CD8-positive, alpha-beta memory T cell (primary cell): Measurements from ENCODE around the gene RRP36. TPM values are rescaled to one million over a fixed set of nuclear protein-coding genes. Genes with fewer than 3 reads are reported as not detected.

Experiments used
- CTCF ChIA-PET: fragments of 350-600 bp; sonication (Branson Sonifier 250); formaldehyde crosslinking; loops from one replicate; lab custom pipeline; 2021; ENCODE audit warnings: antibody characterized with exemption; lab: Charles Lee
- POLR2A ChIA-PET: fragments of 350-600 bp; sonication (Branson Sonifier 250); formaldehyde crosslinking; loops from one replicate; lab custom pipeline; 2021; ENCODE audit warnings: antibody characterized with exemption; lab: Charles Lee
- DNase-seq, 5 donors: peaks; one replicate each; pipeline versions ENCODE4 v3.0.0 to v3.0.0-alpha.2; 2020 to 2022; ENCODE audit warnings: mixed read lengths in 1 of 5
- H3K27ac ChIP-seq: one replicate; pipeline ENCODE4 v1.7.0; 2013; ENCODE audit warnings: low read depth, mild to moderate bottlenecking, low read length, moderate library complexity
- H3K27me3 ChIP-seq: 2 replicates; pipeline ENCODE4 v1.7.0; 2013; ENCODE audit warnings: low read length, mild to moderate bottlenecking; ENCODE audit not compliant: insufficient read depth, poor library complexity, severe bottlenecking
- H3K36me3 ChIP-seq: 2 replicates; pipeline ENCODE4 v1.7.0; 2013; ENCODE audit warnings: mild to moderate bottlenecking, low read length, moderate library complexity; ENCODE audit not compliant: insufficient read depth
- H3K4me1 ChIP-seq: 2 replicates; pipeline ENCODE4 v1.7.0; 2013; ENCODE audit warnings: mild to moderate bottlenecking, low read length, moderate library complexity; ENCODE audit not compliant: insufficient read depth
- H3K4me3 ChIP-seq: 2 replicates; pipeline ENCODE4 v1.7.0; 2013; ENCODE audit warnings: mild to moderate bottlenecking, low read length
- H3K9me3 ChIP-seq: 2 replicates; pipeline ENCODE4 v1.7.0; 2013; ENCODE audit warnings: mild to moderate bottlenecking, low read length
- H3K27ac Mint-ChIP-seq, 8 donors: one replicate each; pipeline ENCODE4 v1.8.0; 2020 to 2021; ENCODE audit warnings: mixed read lengths in 8 of 8, mild to moderate bottlenecking in 6 of 8, inconsistent platforms in 3 of 8, moderate library complexity in 3 of 8
- H3K27me3 Mint-ChIP-seq, 2 donors: one replicate each; pipeline ENCODE4 v1.8.0; 2020 to 2021; ENCODE audit warnings: mixed read lengths in 2 of 2, mild to moderate bottlenecking in 1 of 2, moderate library complexity in 1 of 2
- H3K36me3 Mint-ChIP-seq, 3 donors: one replicate each; pipeline ENCODE4 v1.8.0; 2020 to 2021; ENCODE audit warnings: mixed read lengths in 3 of 3, inconsistent platforms in 1 of 3, mild to moderate bottlenecking in 1 of 3
- H3K4me1 Mint-ChIP-seq, 3 donors: one replicate each; pipeline ENCODE4 v1.8.0; 2020 to 2021; ENCODE audit warnings: mixed read lengths in 3 of 3, inconsistent platforms in 1 of 3, mild to moderate bottlenecking in 1 of 3
- H3K4me3 Mint-ChIP-seq, 7 donors: one replicate each; pipeline ENCODE4 v1.8.0; 2020 to 2021; ENCODE audit warnings: mixed read lengths in 7 of 7, mild to moderate bottlenecking in 6 of 7, moderate library complexity in 4 of 7, inconsistent platforms in 2 of 7
- H3K9me3 Mint-ChIP-seq, 5 donors: one replicate each; pipeline ENCODE4 v1.8.0; 2020 to 2022; ENCODE audit warnings: mixed read lengths in 5 of 5, mild to moderate bottlenecking in 3 of 5, moderate library complexity in 2 of 5, inconsistent platforms in 1 of 5
- polyA plus RNA-seq: library from polyadenylated mRNA; unstranded; fragments of 300-500 nt; fragmentation: Illumina TruSeq; gene quantifications from one replicate; pipeline ENCODE4 v1.2.3, GENCODE V29; 2021
- total RNA-seq, 2 experiments: library from RNA; stranded (reverse); gene quantifications; one replicate each; pipeline ENCODE4 v1.2.3, GENCODE V29; 2021

RRP36 gene
- total and polyA plus RNA-seq, 3 experiments from 2014 or later: 86.2 to 120 (median 114) TPM

DNA sequence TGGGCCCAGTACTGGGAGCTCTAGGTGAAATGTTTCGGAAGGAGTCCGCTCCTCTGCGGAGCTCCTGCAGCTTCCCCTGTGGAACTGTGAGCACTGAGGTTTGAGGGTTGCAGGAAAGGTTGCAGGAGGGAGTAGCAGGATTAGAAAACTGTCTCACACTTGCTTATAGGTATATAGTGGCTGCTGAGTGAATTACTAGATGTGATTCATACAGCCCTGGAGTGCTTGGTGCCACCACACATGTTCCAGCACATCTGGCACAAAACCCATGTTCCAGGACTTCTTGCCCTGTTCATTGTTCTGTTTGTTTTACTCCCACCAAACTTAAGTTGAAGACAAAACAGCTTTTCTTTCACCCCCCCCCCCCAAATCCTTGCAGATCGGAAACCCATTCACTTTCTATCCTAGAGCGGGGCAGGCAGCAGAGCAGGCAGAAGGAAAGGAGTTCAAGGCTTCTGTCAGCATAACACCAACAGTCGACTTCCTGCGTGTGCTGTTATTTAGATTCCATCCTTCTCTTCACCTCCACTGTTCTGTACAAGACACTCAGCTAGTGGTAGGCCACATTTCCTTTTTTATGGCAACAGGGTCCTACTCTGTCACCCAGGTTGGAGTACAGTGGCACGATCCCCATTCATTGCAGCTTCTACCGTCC, 41.8 kb upstream of the RRP36 start:
- CTCF ChIA-PET: interaction anchor here (1.0 to 2.3 kb wide), 7 partner anchors 8 to 447 kb away, joined by 3 to 16 read pairs (median 4); partner anchors contain the start of genes ABCC10 and CNPY3

DNA sequence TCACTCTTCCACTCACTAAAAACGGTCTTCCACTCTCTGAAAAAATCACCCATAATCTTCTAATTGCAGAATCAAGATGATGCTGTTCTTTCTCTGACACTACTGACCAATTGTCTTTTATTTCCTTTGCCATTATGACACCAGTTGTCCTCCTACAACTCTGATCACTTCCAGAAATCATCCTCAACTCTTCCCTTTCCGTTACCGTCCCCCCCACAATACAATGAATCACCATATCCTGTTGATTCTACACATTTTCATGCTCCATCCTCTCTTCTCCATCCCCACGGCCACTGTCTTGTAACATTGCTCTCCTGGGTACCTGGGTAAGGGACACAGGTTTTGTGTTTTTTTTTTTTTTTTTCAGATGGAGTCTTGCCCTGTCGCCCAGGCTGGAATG, 39.6 kb upstream of the RRP36 start:
- H3K27me3 Mint-ChIP-seq: no peaks in the 10 kb centered on the region
- Histone ChIP-seq H3K27me3 (no peaks in the 10 kb centered on the region), H3K9me3 (no peaks in the 10 kb centered on the region), H3K27ac (no peak overlapping the region), H3K36me3 (no peaks in the 10 kb centered on the region), H3K4me3 (no peak overlapping the region), H3K4me1 (peaks cover 54% of the 10 kb centered on the region)
- no peaks in the 10 kb centered on the region for H3K9me3 Mint-ChIP-seq
- DNase-seq: no peak
- POLR2A ChIA-PET: interaction anchor here (0.7 kb wide), 1 partner anchor 32 kb away, joined by 3 read pairs; the partner anchor contains the start of gene KLHDC3
- H3K4me1 Mint-ChIP-seq: peaks cover 52 to 64% (median 58%) of the 10 kb centered on the region in 3 donors
- H3K27ac Mint-ChIP-seq: peak overlapping the region; percentile 24 to 93 (median 76)
- H3K36me3 Mint-ChIP-seq: peaks cover 0 to 19% (median 1%) of the 10 kb centered on the region in 3 donors
- peak overlapping the region in 5 of 7 donors; percentile 8 to 65 (median 59) for H3K4me3 Mint-ChIP-seq
- CTCF ChIA-PET: no interaction called here

More for the DNA sequence above, 41.8 kb upstream of the RRP36 start:
- H3K4me3 ChIP-seq: peak overlapping the region; percentile 80
- H3K9me3 ChIP-seq: no peaks in the 10 kb centered on the region
- Mint-ChIP-seq H3K4me3 (peak overlapping the region; percentile 85 to 96 (median 94)), H3K4me1 (peaks cover 39 to 62% (median 52%) of the 10 kb centered on the region in 3 donors), H3K27me3 (no peaks in the 10 kb centered on the region), H3K27ac (peak overlapping the region; percentile 94 to 99 (median 97)), H3K9me3 (no peaks in the 10 kb centered on the region), H3K36me3 (peaks cover 0 to 20% (median 2%) of the 10 kb centered on the region in 3 donors)
- DNase-seq: peak in 1 of 5 donors; percentile 18
- no peaks in the 10 kb centered on the region for H3K36me3 ChIP-seq
- POLR2A ChIA-PET: interaction anchor here (0.8 to 2.5 kb wide), 14 partner anchors 12 to 1245 kb away, joined by 3 to 50 read pairs (median 5); partner anchors contain the start of genes CNPY3, KLC4, KLHDC3 and MEA1
- peaks cover 47% of the 10 kb centered on the region for H3K4me1 ChIP-seq
- H3K27me3 ChIP-seq: no peaks in the 10 kb centered on the region
- peak overlapping the region; percentile 79 for H3K27ac ChIP-seq

DNA sequence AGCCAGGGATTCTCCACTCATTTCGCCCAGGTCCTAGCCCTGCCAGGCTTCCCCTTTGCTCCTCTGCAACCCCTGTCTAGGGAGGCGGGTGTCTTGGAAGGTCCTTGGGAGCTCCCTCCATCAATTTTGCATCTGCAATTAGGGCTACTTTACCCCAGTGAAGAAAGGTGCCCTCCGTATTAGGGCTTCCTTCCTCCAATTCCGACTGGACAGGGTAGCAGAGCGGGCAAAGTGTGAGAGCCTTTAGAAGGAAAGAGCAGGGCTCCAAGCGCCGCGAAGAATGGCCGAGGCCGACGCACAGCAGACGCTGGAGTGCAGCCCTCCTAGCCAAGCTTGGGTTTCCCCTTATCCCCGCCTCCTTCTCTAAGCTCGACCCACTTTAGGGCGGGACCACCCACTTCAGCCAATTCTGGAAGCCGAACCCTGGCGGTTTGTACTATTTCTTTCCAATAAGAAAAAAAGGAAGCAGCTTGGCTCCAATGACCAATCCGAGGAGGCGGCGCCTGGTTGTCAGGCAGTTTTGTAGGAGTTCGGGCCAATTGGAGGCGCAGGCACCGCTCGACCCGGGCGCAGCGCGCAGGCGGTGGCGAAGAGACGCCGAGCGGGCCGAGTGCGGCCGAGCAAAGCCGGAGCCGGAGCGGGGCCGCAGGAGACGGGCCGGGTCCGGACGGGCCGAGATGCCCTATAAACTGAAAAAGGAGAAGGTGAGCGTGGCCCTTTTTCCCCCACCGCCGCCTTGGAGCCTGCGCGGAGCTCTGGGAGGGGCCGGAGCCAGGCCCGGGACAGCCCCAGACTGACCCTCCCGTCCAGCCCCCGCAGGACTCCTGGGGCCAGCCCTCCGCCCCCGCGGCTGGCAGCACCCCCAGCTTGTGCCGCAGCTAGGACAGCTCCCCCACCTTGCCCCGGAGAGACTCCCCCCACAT, 37.2 kb upstream of the RRP36 start, which contains the start of gene PPP2R5D:
TSS of gene PPP2R5D (plus strand) at position 570 of the 923 bp plus-strand sequence. CDS start at position 678, 108 bp downstream.
- CTCF ChIA-PET: interaction anchor here (1.0 to 1.9 kb wide), 7 partner anchors 25 to 270 kb away, joined by 3 to 17 read pairs (median 7); partner anchors contain the start of genes CNPY3, KLHDC3 and MEA1
- peaks cover 59 to 73% (median 60%) of the 10 kb centered on the region in 3 donors for H3K4me1 Mint-ChIP-seq

DNA sequence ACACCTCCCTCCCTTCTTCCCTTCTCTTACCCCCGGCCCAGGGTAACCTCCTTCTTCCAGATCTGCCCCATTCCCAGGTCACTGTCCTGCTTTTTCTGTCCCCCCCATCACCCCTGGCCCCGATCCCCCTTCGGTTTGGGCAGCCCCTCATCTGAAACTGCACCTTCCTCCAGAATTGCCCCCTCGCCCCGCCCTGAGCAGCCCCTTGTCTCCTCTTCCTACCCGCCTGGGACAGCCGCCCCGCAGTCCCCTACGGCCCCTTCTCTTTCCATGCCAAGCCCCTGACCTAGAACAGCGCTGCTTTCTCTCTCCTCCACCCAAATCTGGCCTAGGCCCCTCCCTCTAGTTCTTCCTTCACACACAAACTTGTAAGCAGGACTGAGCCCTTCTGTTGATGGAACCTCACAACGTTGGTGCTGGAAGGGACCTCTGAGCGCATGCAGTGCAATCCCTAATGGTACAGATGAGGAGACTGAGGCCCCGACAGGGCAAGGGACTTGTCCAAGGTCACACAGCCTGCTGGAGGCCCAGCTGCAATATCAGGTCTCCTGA, 36.4 kb upstream of the RRP36 start:
- H3K27ac Mint-ChIP-seq: peak overlapping the region; percentile 20 to 95 (median 86)
- H3K27ac ChIP-seq: peak overlapping the region; percentile 79
- peaks cover 52 to 73% (median 55%) of the 10 kb centered on the region in 3 donors for H3K4me1 Mint-ChIP-seq
- POLR2A ChIA-PET: interaction anchor here (1.3 to 2.1 kb wide), 6 partner anchors 14 to 239 kb away, joined by 3 to 45 read pairs (median 8); partner anchors contain the start of genes CNPY3, KLC4, KLHDC3 and MEA1
- H3K9me3 Mint-ChIP-seq: no peaks in the 10 kb centered on the region
- H3K9me3 ChIP-seq: no peaks in the 10 kb centered on the region
- H3K4me3 Mint-ChIP-seq: peak overlapping the region; percentile 82 to 96 (median 93)
- CTCF ChIA-PET: interaction anchor here (1.4 to 1.9 kb wide), 4 partner anchors 24 to 271 kb away, joined by 3 to 17 read pairs (median 8); partner anchors contain the start of gene CNPY3
- peaks cover 45% of the 10 kb centered on the region for H3K4me1 ChIP-seq
- peak overlapping the region; percentile 61 for H3K4me3 ChIP-seq
- peaks cover 8% of the 10 kb centered on the region for H3K36me3 ChIP-seq
- DNase-seq: peak in 1 of 5 donors; percentile 14
- H3K27me3 ChIP-seq: no peaks in the 10 kb centered on the region
- peaks cover 0 to 2% of the 10 kb centered on the region in 2 donors for H3K27me3 Mint-ChIP-seq
- peaks cover 0 to 32% (median 0%) of the 10 kb centered on the region in 3 donors for H3K36me3 Mint-ChIP-seq

More for the DNA sequence above, 37.2 kb upstream of the RRP36 start, which contains the start of gene PPP2R5D:
- H3K4me3 ChIP-seq: peak within 1 kb of the TSS; percentile 88
- POLR2A ChIA-PET: interaction anchor here (0.5 to 2.1 kb wide), 12 partner anchors 9 to 1894 kb away, joined by 3 to 45 read pairs (median 4); partner anchors contain the start of genes CNPY3, GNMT, KLC4 and KLHDC3
- peaks cover 0 to 2% of the 10 kb centered on the region in 2 donors for H3K27me3 Mint-ChIP-seq
- no peaks in the 10 kb centered on the region for H3K9me3 ChIP-seq
- peak within 1 kb of the TSS; percentile 87 for H3K27ac ChIP-seq
- H3K36me3 Mint-ChIP-seq: peaks cover 0 to 26% (median 0%) of the 10 kb centered on the region in 3 donors
- peaks cover 5% of the 10 kb centered on the region for H3K36me3 ChIP-seq
- H3K27ac Mint-ChIP-seq: peak within 1 kb of the TSS; percentile 90 to 98 (median 96)
- peaks cover 53% of the 10 kb centered on the region for H3K4me1 ChIP-seq
- no peaks in the 10 kb centered on the region for H3K27me3 ChIP-seq
- peak; percentile 93 to 98 (median 97) for DNase-seq
- H3K9me3 Mint-ChIP-seq: no peaks in the 10 kb centered on the region
- H3K4me3 Mint-ChIP-seq: peak within 1 kb of the TSS; percentile 82 to 96 (median 93)

DNA sequence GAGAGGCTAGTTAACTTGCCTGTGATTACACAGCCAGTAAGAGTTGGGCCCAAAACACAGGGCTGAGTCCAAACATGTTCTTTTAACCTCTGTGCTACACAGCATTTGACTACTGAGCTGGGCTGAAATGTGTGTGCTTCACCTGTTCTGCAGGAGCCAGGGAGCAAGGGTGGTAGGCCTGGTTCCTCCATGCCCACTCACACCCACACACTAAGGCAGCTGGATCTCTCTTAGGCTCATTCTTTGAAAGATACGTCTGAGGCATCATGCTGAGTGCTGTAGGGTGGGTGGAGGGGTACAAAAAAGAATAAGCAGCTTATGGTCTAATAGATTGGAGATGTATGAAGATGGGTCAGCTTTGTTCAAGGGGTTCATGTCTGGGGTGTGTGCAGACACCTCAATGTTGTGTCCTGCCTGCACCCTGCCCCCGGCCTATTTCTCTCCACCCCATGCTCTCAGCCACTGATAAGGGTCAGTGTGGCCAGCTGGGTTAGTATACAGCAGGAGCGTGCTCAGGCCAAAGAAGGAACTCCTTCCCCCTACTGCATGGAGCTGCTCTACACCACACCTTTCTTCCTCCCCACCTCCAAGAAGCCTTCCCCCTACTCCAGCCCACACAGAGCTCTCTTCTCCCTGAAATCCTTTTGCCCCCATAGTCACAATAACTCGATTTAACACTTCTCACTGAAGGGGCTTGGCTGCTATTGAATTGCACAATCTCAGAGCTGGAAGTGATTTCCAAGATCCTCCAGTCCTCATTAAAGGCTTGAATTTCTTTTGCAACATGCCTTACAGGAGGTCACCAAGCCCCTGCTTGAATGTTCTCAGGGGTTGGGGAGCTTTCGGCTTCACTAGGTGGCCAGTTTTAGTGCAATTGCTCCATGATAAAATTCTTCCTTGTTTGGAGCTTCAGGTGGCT, 33.6 kb upstream of the RRP36 start:
- POLR2A ChIA-PET: interaction anchor here (0.7 kb wide), 1 partner anchor 15 kb away, joined by 3 read pairs; no protein-coding TSS in a partner anchor
- H3K4me3 Mint-ChIP-seq: peak overlapping the region in 4 of 7 donors; percentile 15 to 96 (median 45)

DNA sequence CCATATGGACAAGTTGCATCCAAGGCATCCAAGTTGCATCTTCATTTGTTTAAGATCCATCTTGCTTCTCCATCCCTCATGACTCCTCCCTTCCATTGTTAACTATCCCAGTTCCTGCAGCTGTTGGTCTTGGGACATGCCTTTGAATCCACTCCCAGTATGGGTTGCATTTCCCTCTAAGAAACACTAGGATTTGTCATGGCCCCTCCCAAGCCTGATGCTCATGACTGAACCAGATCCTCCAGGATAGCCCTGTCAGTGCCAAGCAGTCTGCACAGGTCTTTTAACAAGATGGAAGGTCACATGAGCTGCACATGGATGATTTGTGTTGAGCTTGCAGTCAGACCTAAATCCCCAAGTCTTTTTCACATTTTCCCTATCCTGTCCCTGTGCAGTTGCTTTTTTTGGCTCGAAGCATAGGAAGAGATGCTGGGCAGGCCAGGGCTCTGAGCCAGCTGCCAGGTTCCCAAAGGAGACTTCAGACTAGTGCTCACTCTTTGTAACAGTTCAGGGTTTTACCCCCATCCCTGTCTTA, 32.9 kb upstream of the RRP36 start:
- Mint-ChIP-seq H3K4me3 (peak overlapping the region in 2 of 7 donors; percentile 13 to 34), H3K9me3 (no peaks in the 10 kb centered on the region), H3K36me3 (peaks cover 0 to 51% (median 2%) of the 10 kb centered on the region in 3 donors), H3K27ac (peak overlapping the region in 5 of 8 donors; percentile 12 to 96 (median 63)), H3K27me3 (peaks cover 0 to 2% of the 10 kb centered on the region in 2 donors), H3K4me1 (peaks cover 51 to 74% (median 55%) of the 10 kb centered on the region in 3 donors)
- CTCF ChIA-PET: interaction anchor here (1.1 kb wide), 1 partner anchor 22 kb away, joined by 3 read pairs; no protein-coding TSS in a partner anchor
- no peaks in the 10 kb centered on the region for H3K27me3 ChIP-seq
- peaks cover 36% of the 10 kb centered on the region for H3K4me1 ChIP-seq
- no peaks in the 10 kb centered on the region for H3K9me3 ChIP-seq
- peaks cover 15% of the 10 kb centered on the region for H3K36me3 ChIP-seq
- POLR2A ChIA-PET: interaction anchor here (0.7 kb wide), 1 partner anchor 15 kb away, joined by 3 read pairs; no protein-coding TSS in a partner anchor
- H3K27ac ChIP-seq: no peak overlapping the region
- no peak for DNase-seq
- no peak overlapping the region for H3K4me3 ChIP-seq

More for the DNA sequence above, 33.6 kb upstream of the RRP36 start:
- no peak overlapping the region for H3K4me3 ChIP-seq
- peaks cover 15% of the 10 kb centered on the region for H3K36me3 ChIP-seq
- peaks cover 0 to 2% of the 10 kb centered on the region in 2 donors for H3K27me3 Mint-ChIP-seq
- CTCF ChIA-PET: interaction anchor here (0.7 to 1.1 kb wide), 2 partner anchors 9 to 22 kb away, joined by 3 to 4 read pairs; partner anchors contain the start of gene PEX6
- peaks cover 49 to 72% (median 52%) of the 10 kb centered on the region in 3 donors for H3K4me1 Mint-ChIP-seq
- H3K27me3 ChIP-seq: no peaks in the 10 kb centered on the region
- H3K9me3 ChIP-seq: no peaks in the 10 kb centered on the region
- DNase-seq: no peak
- peaks cover 0 to 49% (median 0%) of the 10 kb centered on the region in 3 donors for H3K36me3 Mint-ChIP-seq
- peak overlapping the region in 5 of 8 donors; percentile 19 to 79 (median 43) for H3K27ac Mint-ChIP-seq
- H3K4me1 ChIP-seq: peaks cover 38% of the 10 kb centered on the region
- no peak overlapping the region for H3K27ac ChIP-seq
- H3K9me3 Mint-ChIP-seq: no peaks in the 10 kb centered on the region
